Kidney epithelial cell (primary cell): Measurements from ENCODE around the gene NRXN2. TPM values are rescaled to one million over a fixed set of nuclear protein-coding genes. Genes with fewer than 3 reads are reported as not detected.

Experiments used
- DNase-seq: peaks from one replicate; pipeline ENCODE4 v3.0.0-alpha.2; 2010; ENCODE audit warnings: low read depth
- H3K27me3 ChIP-seq: 2 replicates; pipeline ENCODE4 v1.6.0; 2011; ENCODE audit warnings: low read length; ENCODE audit not compliant: control insufficient read depth, insufficient read depth
- H3K36me3 ChIP-seq: 2 replicates; pipeline ENCODE4 v1.5.1; 2011; ENCODE audit warnings: low read length; ENCODE audit not compliant: control insufficient read depth, insufficient read depth
- H3K4me3 ChIP-seq: 2 replicates; pipeline ENCODE4 v1.5.1; 2011; ENCODE audit warnings: low read depth, mild to moderate bottlenecking, control low read depth, low read length
- CTCF ChIP-seq: IDR thresholded peaks from 2 replicates; pipeline ENCODE4 v1.5.1; 2011; ENCODE audit warnings: mild to moderate bottlenecking, moderate library complexity, low read length, control low read depth, inconsistent platforms; ENCODE audit not compliant: insufficient read depth, poor library complexity, severe bottlenecking
- total RNA-seq: library from RNA; depleted of rRNA; stranded (reverse); fragments of >200 nt; gene quantifications from 2 replicates; pipeline ENCODE4 v1.2.3, GENCODE V29; 2015

NRXN2 gene
- total RNA-seq, 1 donor from 2014 or later, result not detected

- peaks cover 42% of the 10 kb centered on the region for H3K27me3 ChIP-seq
- no peak for TF ChIP-seq CTCF
These were observed 12.8 kb upstream of the NRXN2 start for GRCh38 chr11:64735725-64736259.

GRCh38 chr11:64734811-64735724, 12.1 kb upstream of the NRXN2 start:
- DNase-seq, result no peak
- no peak for TF ChIP-seq CTCF
- H3K27me3 ChIP-seq, result peaks cover 38% of the 10 kb centered on the region
- no peak overlapping the region for H3K4me3 ChIP-seq
- no peaks in the 10 kb centered on the region for H3K36me3 ChIP-seq

More at GRCh38 chr11:64735725-64736259, 12.8 kb upstream of the NRXN2 start:
- no peak overlapping the region for H3K4me3 ChIP-seq
- DNase-seq, result no peak
- H3K36me3 ChIP-seq, result no peaks in the 10 kb centered on the region

- peaks cover 30% of the 10 kb centered on the region for H3K27me3 ChIP-seq
These were observed 8.6 kb upstream of the NRXN2 start for GRCh38 chr11:64731601-64732000.

GRCh38 chr11:64729851-64730382, 6.9 kb upstream of the NRXN2 start:
- Histone ChIP-seq H3K36me3 (no peaks in the 10 kb centered on the region), H3K4me3 (no peak overlapping the region), H3K27me3 (peaks cover 27% of the 10 kb centered on the region)
- DNase-seq, result no peak
- no peak for TF ChIP-seq CTCF

More at GRCh38 chr11:64731601-64732000, 8.6 kb upstream of the NRXN2 start:
- no peak for DNase-seq
- no peak for TF ChIP-seq CTCF
- no peak overlapping the region for H3K4me3 ChIP-seq
- no peaks in the 10 kb centered on the region for H3K36me3 ChIP-seq

- no peak for TF ChIP-seq CTCF
- no peaks in the 10 kb centered on the region for H3K36me3 ChIP-seq
- H3K4me3 ChIP-seq, result no peak overlapping the region
- peaks cover 37% of the 10 kb centered on the region for H3K27me3 ChIP-seq
- no peak for DNase-seq
These were observed 5.9 kb upstream of the NRXN2 start for GRCh38 chr11:64728757-64729365.
